GM12872 (cell line): ENCODE measurements around the gene MYRFL.
A peak's percentile ranks its signal among the peaks of the same experiment; 100 is the strongest.

Source experiments
- CTCF ChIP-seq: IDR thresholded peaks from 3 replicates; pipeline ENCODE4 v1.5.1; 2011; ENCODE audit warnings: low read depth, mild to moderate bottlenecking, low read length, moderate library complexity; ENCODE audit not compliant: insufficient read depth

The MYRFL gene

GRCh38 chr12:69875416-69875935, 50.4 kb downstream of the MYRFL start:
- TF ChIP-seq CTCF = no peak

GRCh38 chr12:69879007-69879960, 54.3 kb downstream of the MYRFL start:
- peak; percentile 83 for TF ChIP-seq CTCF

- TF ChIP-seq CTCF = no peak
Measured at GRCh38 chr12:69880571-69880970, 55.5 kb downstream of the MYRFL start.

GRCh38 chr12:69881771-69882170, 56.7 kb downstream of the MYRFL start:
- TF ChIP-seq CTCF = no peak

- no peak for TF ChIP-seq CTCF
Measured at GRCh38 chr12:69884386-69884785, 59.4 kb downstream of the MYRFL start.

- TF ChIP-seq CTCF = no peak
Measured at GRCh38 chr12:69885658-69886057, 60.6 kb downstream of the MYRFL start.

GRCh38 chr12:69886109-69886508, 61.1 kb downstream of the MYRFL start:
- no peak for TF ChIP-seq CTCF
